ENCODE data around the gene EFCAB13. TPM values are rescaled to one million over a fixed set of nuclear protein-coding genes. Genes with fewer than 3 reads are reported as not detected.

EFCAB13 gene
- total RNA-seq, 1 donor from 2014 or later = 2.7 TPM

GRCh38 chr17:47358652-47359051 lies 34.9 kb downstream of the EFCAB13 start:
- Histone ChIP-seq H2AFZ (replicated peaks) (no peak overlapping the region), H3F3A (ENCODE audit: low read depth) (no peaks in the 10 kb centered on the region), H3K9ac (no peak overlapping the region), H4K20me1 (ENCODE audit: low read depth) (no peaks in the 10 kb centered on the region), H3K27ac (no peak overlapping the region), H3K36me3 (no peaks in the 10 kb centered on the region), H3K27me3 (no peaks in the 10 kb centered on the region), H3K9me3 (ENCODE audit: low read depth) (no peaks in the 10 kb centered on the region), H3K4me1 (no peaks in the 10 kb centered on the region), H3K4me3 (no peak overlapping the region), H3K4me2 (no peak overlapping the region), H3K79me2 (ENCODE audit: low read depth) (no peaks in the 10 kb centered on the region)
- no peak overlapping the region for H3K27ac Mint-ChIP-seq
- no peak for DNase-seq (ENCODE audit: low spot score)
- peaks cover under 1% of the 10 kb centered on the region for H3K27me3 Mint-ChIP-seq (ENCODE audit: insufficient read depth, low read depth)
- H3K36me3 Mint-ChIP-seq = peaks cover 4% of the 10 kb centered on the region
- no peak overlapping the region for H3K4me3 Mint-ChIP-seq
- H3K9me3 Mint-ChIP-seq = peaks cover 17% of the 10 kb centered on the region
- no peak for TF ChIP-seq EZH2phosphoT487 (IDR thresholded peaks at IDR 0.05)
- TF ChIP-seq CTCF (IDR thresholded peaks at IDR 0.05) = no peak
- no peak for TF ChIP-seq EZH2 (IDR thresholded peaks at IDR 0.05)
- H3K4me1 Mint-ChIP-seq = no peaks in the 10 kb centered on the region

GRCh38 chr17:47363171-47363570 lies 39.4 kb downstream of the EFCAB13 start:
- no peaks in the 10 kb centered on the region for H3K36me3 ChIP-seq
- no peaks in the 10 kb centered on the region for H3K27me3 ChIP-seq
- peaks cover 2% of the 10 kb centered on the region for H3K27me3 Mint-ChIP-seq (ENCODE audit: insufficient read depth, low read depth)
- no peak overlapping the region for H3K27ac ChIP-seq
- H3K4me2 ChIP-seq = no peak overlapping the region
- no peaks in the 10 kb centered on the region for H3K9me3 ChIP-seq (ENCODE audit: low read depth)
- no peaks in the 10 kb centered on the region for H4K20me1 ChIP-seq (ENCODE audit: low read depth)
- H3K27ac Mint-ChIP-seq = no peak overlapping the region
- H3F3A ChIP-seq (ENCODE audit: low read depth) = no peaks in the 10 kb centered on the region
- no peaks in the 10 kb centered on the region for H3K4me1 ChIP-seq
- no peak overlapping the region for H3K4me3 ChIP-seq
- no peaks in the 10 kb centered on the region for H3K79me2 ChIP-seq (ENCODE audit: low read depth)
- H3K4me1 Mint-ChIP-seq = no peaks in the 10 kb centered on the region
- H3K9me3 Mint-ChIP-seq = peaks cover 13% of the 10 kb centered on the region
- no peak overlapping the region for H3K9ac ChIP-seq
- no peak for DNase-seq (ENCODE audit: low spot score)
- H3K36me3 Mint-ChIP-seq = no peaks in the 10 kb centered on the region
- H2AFZ ChIP-seq (replicated peaks) = no peak overlapping the region
- TF ChIP-seq EZH2 (IDR thresholded peaks at IDR 0.05) = no peak
- TF ChIP-seq CTCF (IDR thresholded peaks at IDR 0.05) = no peak
- no peak for TF ChIP-seq EZH2phosphoT487 (IDR thresholded peaks at IDR 0.05)
- no peak overlapping the region for H3K4me3 Mint-ChIP-seq

- Histone ChIP-seq H3K4me3 (no peak overlapping the region), H3F3A (ENCODE audit: low read depth) (no peaks in the 10 kb centered on the region), H3K4me2 (no peak overlapping the region), H3K36me3 (no peaks in the 10 kb centered on the region), H4K20me1 (ENCODE audit: low read depth) (no peaks in the 10 kb centered on the region), H3K9ac (no peak overlapping the region), H3K4me1 (no peaks in the 10 kb centered on the region), H3K27me3 (no peaks in the 10 kb centered on the region), H3K9me3 (ENCODE audit: low read depth) (peaks cover under 1% of the 10 kb centered on the region), H3K27ac (no peak overlapping the region), H3K79me2 (ENCODE audit: low read depth) (no peaks in the 10 kb centered on the region), H2AFZ (replicated peaks) (no peak overlapping the region)
- H3K27me3 Mint-ChIP-seq (ENCODE audit: insufficient read depth, low read depth) = peaks cover 2% of the 10 kb centered on the region
- H3K4me3 Mint-ChIP-seq = no peak overlapping the region
- H3K4me1 Mint-ChIP-seq = no peaks in the 10 kb centered on the region
- no peaks in the 10 kb centered on the region for H3K36me3 Mint-ChIP-seq
- TF ChIP-seq CTCF (IDR thresholded peaks at IDR 0.05) (no peak), EZH2phosphoT487 (IDR thresholded peaks at IDR 0.05) (no peak), EZH2 (IDR thresholded peaks at IDR 0.05) (no peak)
- H3K9me3 Mint-ChIP-seq = peaks cover 13% of the 10 kb centered on the region
- DNase-seq (ENCODE audit: low spot score) = no peak
- H3K27ac Mint-ChIP-seq = no peak overlapping the region
Measured at GRCh38 chr17:47367257-47367656, 43.5 kb downstream of the EFCAB13 start.

Data from neural progenitor cell (in vitro differentiated cells).